GM13977 (cell line): ENCODE results near the gene MBLAC1.

ENCODE experiments used
- DNase-seq: peaks from one replicate; pipeline ENCODE4 v3.0.0; 2012; ENCODE audit warnings: low spot score
- in situ Hi-C: fragments of 300-500 bp; cut with MboI; formaldehyde crosslinking; loops from one replicate; pipeline ENCODE4 v1.12.0; 2022; ENCODE audit warnings: low sequenced_read_pairs, low pct_unique_long_range_greater_than_20kb, mixed read lengths, inconsistent platforms; ENCODE audit not compliant: unreplicated experiment
- TF ChIP-seq, protein P1 (sequence below): IDR thresholded peaks from 2 replicates; pipeline ENCODE4 v1.5.1; 2012; ENCODE audit warnings: mild to moderate bottlenecking, control low read depth; ENCODE audit not compliant: insufficient read depth; ENCODE audit errors: extremely low read depth, missing control alignments

Gene MBLAC1

DNA sequence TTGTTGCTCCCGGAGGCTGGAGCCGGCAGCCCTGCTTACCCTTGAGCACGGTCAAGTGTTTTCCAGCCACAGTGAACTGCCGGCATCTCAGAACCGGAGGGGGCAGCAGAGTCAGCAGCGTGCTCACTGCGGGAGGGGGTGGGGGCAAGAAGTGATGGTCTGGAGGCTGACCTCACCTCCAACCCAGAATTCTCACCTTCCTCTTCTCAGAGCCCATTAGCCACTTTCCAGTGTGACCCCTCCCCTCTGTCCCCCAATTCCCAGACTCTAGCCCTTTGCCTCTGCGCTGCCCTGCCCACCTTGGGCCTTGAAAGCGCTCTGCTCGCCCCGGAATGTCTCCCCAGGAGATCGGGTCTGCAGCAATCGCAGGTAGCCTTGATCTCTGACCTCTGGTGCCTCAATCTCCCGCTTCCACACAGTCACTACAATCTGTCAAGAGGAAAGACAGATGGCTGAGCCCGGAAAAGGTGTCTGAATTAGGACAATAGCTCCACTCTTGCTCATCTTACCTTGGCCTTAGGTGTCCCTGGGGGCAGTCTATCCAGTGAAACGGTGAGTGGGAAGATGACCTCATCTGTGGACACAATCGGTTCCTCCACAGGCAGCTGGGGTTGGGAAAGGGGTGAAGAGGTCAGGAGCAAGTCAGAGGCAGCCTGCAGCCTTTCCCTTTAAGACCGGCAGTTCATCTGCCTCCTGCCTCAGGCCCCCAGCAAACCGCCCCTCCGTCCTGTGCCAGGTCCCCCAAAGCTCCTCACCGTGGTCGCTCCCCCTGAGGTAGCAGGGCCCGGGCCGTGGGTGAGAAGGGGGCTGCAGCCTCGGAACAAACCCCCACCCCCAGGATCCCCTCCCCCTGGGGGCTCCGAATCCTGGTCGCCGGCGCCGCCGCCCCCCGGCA, 30.8 kb downstream of the MBLAC1 start:
- in situ Hi-C loops = no loop called here
- peak; percentile 52 for DNase-seq
- TF ChIP-seq, protein P1, sequence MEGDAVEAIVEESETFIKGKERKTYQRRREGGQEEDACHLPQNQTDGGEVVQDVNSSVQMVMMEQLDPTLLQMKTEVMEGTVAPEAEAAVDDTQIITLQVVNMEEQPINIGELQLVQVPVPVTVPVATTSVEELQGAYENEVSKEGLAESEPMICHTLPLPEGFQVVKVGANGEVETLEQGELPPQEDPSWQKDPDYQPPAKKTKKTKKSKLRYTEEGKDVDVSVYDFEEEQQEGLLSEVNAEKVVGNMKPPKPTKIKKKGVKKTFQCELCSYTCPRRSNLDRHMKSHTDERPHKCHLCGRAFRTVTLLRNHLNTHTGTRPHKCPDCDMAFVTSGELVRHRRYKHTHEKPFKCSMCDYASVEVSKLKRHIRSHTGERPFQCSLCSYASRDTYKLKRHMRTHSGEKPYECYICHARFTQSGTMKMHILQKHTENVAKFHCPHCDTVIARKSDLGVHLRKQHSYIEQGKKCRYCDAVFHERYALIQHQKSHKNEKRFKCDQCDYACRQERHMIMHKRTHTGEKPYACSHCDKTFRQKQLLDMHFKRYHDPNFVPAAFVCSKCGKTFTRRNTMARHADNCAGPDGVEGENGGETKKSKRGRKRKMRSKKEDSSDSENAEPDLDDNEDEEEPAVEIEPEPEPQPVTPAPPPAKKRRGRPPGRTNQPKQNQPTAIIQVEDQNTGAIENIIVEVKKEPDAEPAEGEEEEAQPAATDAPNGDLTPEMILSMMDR = no peak

DNA sequence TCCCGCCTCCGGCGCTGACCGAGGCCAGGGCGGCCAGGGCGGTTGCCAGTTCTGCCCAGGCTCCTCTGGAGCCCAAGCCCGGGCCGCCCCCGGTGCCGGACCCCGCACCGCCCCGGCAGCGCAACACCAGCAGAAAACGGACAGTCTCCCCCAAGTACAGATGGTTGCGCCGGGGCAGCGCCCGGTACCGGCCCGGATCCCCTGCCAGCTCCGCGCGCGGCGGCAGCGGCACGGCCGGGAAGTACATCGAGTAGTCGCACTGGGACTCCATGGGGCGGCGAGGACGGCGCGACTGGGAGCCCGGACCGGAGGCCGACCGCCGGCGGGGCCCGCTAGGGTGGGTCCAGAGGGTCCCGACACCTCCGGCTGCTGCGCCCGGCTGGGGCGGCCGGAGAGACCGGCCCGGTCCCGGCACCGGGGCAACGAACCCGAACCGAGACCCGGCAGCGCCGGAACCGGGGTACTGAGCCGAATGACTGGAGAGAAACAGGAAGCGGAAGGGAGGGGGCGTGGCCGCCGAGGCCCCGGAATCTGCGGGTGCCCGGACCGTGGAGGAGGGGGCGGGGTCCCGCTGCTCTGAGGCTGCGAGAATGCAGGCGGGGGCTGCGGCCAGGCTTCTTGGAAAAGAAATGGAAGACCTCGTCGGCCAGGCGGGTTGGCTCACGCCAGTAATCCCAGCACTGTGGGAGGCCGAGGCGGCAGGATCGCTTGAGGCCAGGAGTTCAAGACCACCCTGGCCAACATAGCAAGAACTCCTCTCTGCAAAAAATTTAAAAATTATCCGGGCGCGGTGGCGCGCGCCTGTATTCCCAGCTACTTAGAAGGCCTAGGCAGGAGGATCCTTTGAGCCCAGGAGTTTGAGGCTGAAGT, 31.7 kb downstream of the MBLAC1 start, which contains the start of gene TRAPPC14:
Gene TRAPPC14, minus strand, starts transcription at position 495 of the 870 bp plus-strand sequence. Its CDS starts 224 bp downstream, at position 271.
- in situ Hi-C loops = no loop called here
- peak; percentile 97 for DNase-seq
- TF ChIP-seq, protein P1 = no peak

DNA sequence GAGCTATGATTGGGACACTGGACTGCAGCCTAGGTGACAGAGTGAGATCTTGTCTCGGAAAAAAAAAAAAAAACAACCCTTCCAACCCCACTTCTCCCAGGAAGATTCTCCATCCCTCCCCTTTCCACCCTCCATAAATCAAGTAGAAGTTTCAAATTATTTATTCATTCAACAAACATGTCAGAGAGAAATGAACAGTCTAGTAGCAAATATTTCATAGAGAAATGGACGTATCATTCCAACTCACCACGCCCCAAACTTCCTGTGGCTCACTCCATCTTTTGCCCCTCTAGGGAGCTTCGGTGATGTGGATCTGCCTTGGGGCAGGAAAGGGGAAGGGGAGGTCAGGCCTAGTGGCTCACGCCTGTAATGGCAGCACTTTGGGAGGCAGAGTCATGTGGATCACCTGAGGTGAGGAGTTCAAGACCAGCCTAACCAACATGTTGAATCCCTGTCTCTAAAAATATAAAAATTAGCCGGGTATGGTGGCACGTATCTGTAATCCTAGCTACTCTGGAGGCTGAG, 32.4 kb downstream of the MBLAC1 start:
- TF ChIP-seq, protein P1 = no peak
- in situ Hi-C loops = no loop called here
- no peak for DNase-seq

GRCh38 chr7:100160067-100160466, 33.3 kb downstream of the MBLAC1 start:
- TF ChIP-seq, protein P1 = no peak
- DNase-seq = no peak
- in situ Hi-C loops = no loop called here

GRCh38 chr7:100163006-100163531, 36.3 kb downstream of the MBLAC1 start:
- DNase-seq = no peak
- in situ Hi-C loops = no loop called here
- TF ChIP-seq, protein P1 = no peak

GRCh38 chr7:100163871-100164270, 37.1 kb downstream of the MBLAC1 start:
- TF ChIP-seq, protein P1 = no peak
- in situ Hi-C loops = no loop called here
- DNase-seq = no peak
